B cell (primary cell): Measurements from ENCODE around the gene BBOX1.

Experiments
- EZH2 ChIP-seq: IDR thresholded peaks from 2 replicates; pipeline ENCODE4 v1.6.1; 2012; ENCODE audit warnings: borderline replicate concordance, low read depth, mild to moderate bottlenecking, moderate library complexity, low read length; ENCODE audit not compliant: insufficient read depth, poor library complexity, severe bottlenecking
- TF ChIP-seq, protein P1 (sequence below): fragments of 200-600 bp; IDR thresholded peaks from one replicate; pipeline ENCODE4 v1.8.0; 2022; ENCODE audit warnings: antibody characterized with exemption, mild to moderate bottlenecking

GRCh38 chr11:27094120-27094519 lies 53.5 kb downstream of the BBOX1 start:
- TF ChIP-seq, protein P1, sequence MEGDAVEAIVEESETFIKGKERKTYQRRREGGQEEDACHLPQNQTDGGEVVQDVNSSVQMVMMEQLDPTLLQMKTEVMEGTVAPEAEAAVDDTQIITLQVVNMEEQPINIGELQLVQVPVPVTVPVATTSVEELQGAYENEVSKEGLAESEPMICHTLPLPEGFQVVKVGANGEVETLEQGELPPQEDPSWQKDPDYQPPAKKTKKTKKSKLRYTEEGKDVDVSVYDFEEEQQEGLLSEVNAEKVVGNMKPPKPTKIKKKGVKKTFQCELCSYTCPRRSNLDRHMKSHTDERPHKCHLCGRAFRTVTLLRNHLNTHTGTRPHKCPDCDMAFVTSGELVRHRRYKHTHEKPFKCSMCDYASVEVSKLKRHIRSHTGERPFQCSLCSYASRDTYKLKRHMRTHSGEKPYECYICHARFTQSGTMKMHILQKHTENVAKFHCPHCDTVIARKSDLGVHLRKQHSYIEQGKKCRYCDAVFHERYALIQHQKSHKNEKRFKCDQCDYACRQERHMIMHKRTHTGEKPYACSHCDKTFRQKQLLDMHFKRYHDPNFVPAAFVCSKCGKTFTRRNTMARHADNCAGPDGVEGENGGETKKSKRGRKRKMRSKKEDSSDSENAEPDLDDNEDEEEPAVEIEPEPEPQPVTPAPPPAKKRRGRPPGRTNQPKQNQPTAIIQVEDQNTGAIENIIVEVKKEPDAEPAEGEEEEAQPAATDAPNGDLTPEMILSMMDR: no peak
- TF ChIP-seq EZH2: no peak
